ENCODE measurements around the gene PAAF1. TPM values are rescaled to one million over a fixed set of nuclear protein-coding genes. Genes with fewer than 3 reads are reported as not detected.

Gene PAAF1
- total and polyA plus RNA-seq, 2 experiments from 2014 or later: 13.6 to 18.1 TPM

DNA sequence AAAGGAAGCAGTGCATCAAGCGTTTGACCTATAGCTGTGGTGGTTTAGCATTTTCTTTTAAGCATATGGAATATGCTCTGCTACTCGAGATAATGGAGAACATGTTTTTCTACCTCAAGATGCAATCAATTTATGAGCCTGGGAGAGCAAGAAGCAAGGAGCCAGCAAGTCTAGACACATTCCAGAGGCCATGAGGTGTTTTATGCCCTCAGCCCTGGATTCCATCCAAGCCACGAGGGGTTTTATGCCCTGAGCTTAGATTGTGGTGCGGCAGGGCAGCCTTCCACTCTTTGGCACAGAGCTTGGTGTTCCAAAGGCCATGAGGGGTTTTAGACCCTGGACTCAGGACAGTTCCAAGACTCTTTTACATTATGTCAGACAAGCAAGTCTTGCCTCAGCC is 62.3 kb downstream of the PAAF1 start:
- no peaks in the 10 kb centered on the region for H3F3A ChIP-seq (replicated peaks; ENCODE audit: low read depth)
- H3K79me2 ChIP-seq (replicated peaks; ENCODE audit: insufficient read depth): no peaks in the 10 kb centered on the region
- peaks cover 43% of the 10 kb centered on the region for H3K9me3 Mint-ChIP-seq
- no peaks in the 10 kb centered on the region for H3K9me2 ChIP-seq (ENCODE audit: insufficient read depth)
- DNase-seq (ENCODE audit: low spot score) (no peak), ATAC-seq (no peak)
- H2AFZ ChIP-seq: no peak overlapping the region
- H3K36me3 Mint-ChIP-seq (ENCODE audit: low read depth): peaks cover 27% of the 10 kb centered on the region
- no peak overlapping the region for H3K4me3 ChIP-seq
- H3K27ac Mint-ChIP-seq: no peak overlapping the region
- TF ChIP-seq, protein P1, sequence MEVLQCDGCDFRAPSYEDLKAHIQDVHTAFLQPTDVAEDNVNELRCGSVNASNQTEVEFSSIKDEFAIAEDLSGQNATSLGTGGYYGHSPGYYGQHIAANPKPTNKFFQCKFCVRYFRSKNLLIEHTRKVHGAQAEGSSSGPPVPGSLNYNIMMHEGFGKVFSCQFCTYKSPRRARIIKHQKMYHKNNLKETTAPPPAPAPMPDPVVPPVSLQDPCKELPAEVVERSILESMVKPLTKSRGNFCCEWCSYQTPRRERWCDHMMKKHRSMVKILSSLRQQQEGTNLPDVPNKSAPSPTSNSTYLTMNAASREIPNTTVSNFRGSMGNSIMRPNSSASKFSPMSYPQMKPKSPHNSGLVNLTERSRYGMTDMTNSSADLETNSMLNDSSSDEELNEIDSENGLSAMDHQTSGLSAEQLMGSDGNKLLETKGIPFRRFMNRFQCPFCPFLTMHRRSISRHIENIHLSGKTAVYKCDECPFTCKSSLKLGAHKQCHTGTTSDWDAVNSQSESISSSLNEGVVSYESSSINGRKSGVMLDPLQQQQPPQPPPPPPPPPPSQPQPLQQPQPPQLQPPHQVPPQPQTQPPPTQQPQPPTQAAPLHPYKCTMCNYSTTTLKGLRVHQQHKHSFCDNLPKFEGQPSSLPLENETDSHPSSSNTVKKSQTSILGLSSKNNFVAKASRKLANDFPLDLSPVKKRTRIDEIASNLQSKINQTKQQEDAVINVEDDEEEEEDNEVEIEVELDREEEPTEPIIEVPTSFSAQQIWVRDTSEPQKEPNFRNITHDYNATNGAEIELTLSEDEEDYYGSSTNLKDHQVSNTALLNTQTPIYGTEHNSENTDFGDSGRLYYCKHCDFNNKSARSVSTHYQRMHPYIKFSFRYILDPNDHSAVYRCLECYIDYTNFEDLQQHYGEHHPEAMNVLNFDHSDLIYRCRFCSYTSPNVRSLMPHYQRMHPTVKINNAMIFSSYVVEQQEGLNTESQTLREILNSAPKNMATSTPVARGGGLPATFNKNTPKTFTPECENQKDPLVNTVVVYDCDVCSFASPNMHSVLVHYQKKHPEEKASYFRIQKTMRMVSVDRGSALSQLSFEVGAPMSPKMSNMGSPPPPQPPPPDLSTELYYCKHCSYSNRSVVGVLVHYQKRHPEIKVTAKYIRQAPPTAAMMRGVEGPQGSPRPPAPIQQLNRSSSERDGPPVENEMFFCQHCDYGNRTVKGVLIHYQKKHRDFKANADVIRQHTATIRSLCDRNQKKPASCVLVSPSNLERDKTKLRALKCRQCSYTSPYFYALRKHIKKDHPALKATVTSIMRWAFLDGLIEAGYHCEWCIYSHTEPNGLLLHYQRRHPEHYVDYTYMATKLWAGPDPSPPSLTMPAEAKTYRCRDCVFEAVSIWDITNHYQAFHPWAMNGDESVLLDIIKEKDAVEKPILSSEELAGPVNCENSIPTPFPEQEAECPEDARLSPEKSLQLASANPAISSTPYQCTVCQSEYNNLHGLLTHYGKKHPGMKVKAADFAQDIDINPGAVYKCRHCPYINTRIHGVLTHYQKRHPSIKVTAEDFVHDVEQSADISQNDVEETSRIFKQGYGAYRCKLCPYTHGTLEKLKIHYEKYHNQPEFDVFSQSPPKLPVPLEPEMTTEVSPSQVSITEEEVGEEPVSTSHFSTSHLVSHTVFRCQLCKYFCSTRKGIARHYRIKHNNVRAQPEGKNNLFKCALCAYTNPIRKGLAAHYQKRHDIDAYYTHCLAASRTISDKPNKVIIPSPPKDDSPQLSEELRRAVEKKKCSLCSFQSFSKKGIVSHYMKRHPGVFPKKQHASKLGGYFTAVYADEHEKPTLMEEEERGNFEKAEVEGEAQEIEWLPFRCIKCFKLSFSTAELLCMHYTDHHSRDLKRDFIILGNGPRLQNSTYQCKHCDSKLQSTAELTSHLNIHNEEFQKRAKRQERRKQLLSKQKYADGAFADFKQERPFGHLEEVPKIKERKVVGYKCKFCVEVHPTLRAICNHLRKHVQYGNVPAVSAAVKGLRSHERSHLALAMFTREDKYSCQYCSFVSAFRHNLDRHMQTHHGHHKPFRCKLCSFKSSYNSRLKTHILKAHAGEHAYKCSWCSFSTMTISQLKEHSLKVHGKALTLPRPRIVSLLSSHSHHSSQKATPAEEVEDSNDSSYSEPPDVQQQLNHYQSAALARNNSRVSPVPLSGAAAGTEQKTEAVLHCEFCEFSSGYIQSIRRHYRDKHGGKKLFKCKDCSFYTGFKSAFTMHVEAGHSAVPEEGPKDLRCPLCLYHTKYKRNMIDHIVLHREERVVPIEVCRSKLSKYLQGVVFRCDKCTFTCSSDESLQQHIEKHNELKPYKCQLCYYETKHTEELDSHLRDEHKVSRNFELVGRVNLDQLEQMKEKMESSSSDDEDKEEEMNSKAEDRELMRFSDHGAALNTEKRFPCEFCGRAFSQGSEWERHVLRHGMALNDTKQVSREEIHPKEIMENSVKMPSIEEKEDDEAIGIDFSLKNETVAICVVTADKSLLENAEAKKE (CRISPR knock-in tag; IDR thresholded peaks at IDR 0.05): no peak
- no peak for TF ChIP-seq POLR2AphosphoS5 (IDR thresholded peaks at IDR 0.05; ENCODE audit: low read depth)
- TF ChIP-seq EZH2phosphoT487 (IDR thresholded peaks at IDR 0.05; ENCODE audit: unreplicated experiment): no peak
- no peak for TF ChIP-seq ZNF331 (CRISPR knock-in tag; IDR thresholded peaks at IDR 0.05; ENCODE audit: low read depth)
- no peak for TF ChIP-seq REST (IDR thresholded peaks at IDR 0.05; ENCODE audit: unreplicated experiment)
- TF ChIP-seq CTCF (conservative IDR thresholded peaks at IDR 0.05; ENCODE audit: low read depth in 2 of 2): no peak
- no peak for TF ChIP-seq JUNB (IDR thresholded peaks at IDR 0.05; ENCODE audit: unreplicated experiment)
- no peak for TF ChIP-seq NANOG (IDR thresholded peaks at IDR 0.05; ENCODE audit: borderline replicate concordance)
- TF ChIP-seq ZNF114 (CRISPR knock-in tag; IDR thresholded peaks at IDR 0.05): no peak
- no peak for TF ChIP-seq EZH2 (IDR thresholded peaks at IDR 0.05; ENCODE audit: low read depth, unreplicated experiment)
- no peak for TF ChIP-seq STAT1 (IDR thresholded peaks at IDR 0.05; ENCODE audit: unreplicated experiment)
- no peak for TF ChIP-seq ETS1 (IDR thresholded peaks at IDR 0.05)
- TF ChIP-seq CREB1 (CRISPR knock-in tag; IDR thresholded peaks at IDR 0.05; ENCODE audit: low read depth): no peak
- no peaks in the 10 kb centered on the region for H4K20me1 ChIP-seq (replicated peaks; ENCODE audit: insufficient read depth)
- H3K4me2 ChIP-seq: no peak overlapping the region
- H3K36me3 ChIP-seq (ENCODE audit: insufficient read depth): no peaks in the 10 kb centered on the region
- no peaks in the 10 kb centered on the region for H3K4me1 Mint-ChIP-seq
- H3K4me3 Mint-ChIP-seq: no peak overlapping the region
- no peak overlapping the region for H3K27ac ChIP-seq (ENCODE audit: low read depth)
- H3K4me1 ChIP-seq (ENCODE audit: insufficient read depth): no peaks in the 10 kb centered on the region
- H3K27me3 ChIP-seq (ENCODE audit: insufficient read depth): no peaks in the 10 kb centered on the region
- no peaks in the 10 kb centered on the region for H3K27me3 Mint-ChIP-seq (ENCODE audit: insufficient read depth, low read depth, poor library complexity)
